OCI-LY3 (cell line): ENCODE results near the gene XRCC3.
"Not testable (repeated sequence)": the region's sequence is repeated elsewhere in the genome, so short reads cannot be mapped to it uniquely, and the experiment has no call there.

Experiments used
- H2AFZ ChIP-seq: fragments of 200-600, 300-600 bp; shearing (Covaris generic); 2 replicates; pipeline ENCODE4 v1.6.0; 2014; ENCODE audit warnings: antibody characterized with exemption, low read depth, low read length
- H3K27ac ChIP-seq: fragments of 200-600, 300-600 bp; sonication (generic); 2 replicates; pipeline ENCODE4 v1.5.1; 2014; ENCODE audit warnings: mild to moderate bottlenecking, low read length, moderate library complexity, mixed read lengths
- H3K27me3 ChIP-seq: fragments of 200-600, 300-600 bp; sonication (generic); 2 replicates; pipeline ENCODE4 v1.6.1; 2014; ENCODE audit warnings: low read depth, low read length, mixed read lengths
- H3K36me3 ChIP-seq: fragments of 200-600, 300-600 bp; sonication (generic); replicated peaks from 2 replicates; pipeline ENCODE3; 2014; ENCODE audit warnings: low read depth, low read length, mixed read lengths
- H3K4me1 ChIP-seq: fragments of 300-600, 200-600 bp; sonication (generic); 2 replicates; pipeline ENCODE4 v1.6.1; 2014; ENCODE audit warnings: low read length, mixed read lengths
- H3K4me2 ChIP-seq: fragments of 200-600, 300-600 bp; sonication (generic); 2 replicates; pipeline ENCODE4 v1.6.1; 2014; ENCODE audit warnings: low read length, mixed read lengths
- H3K4me3 ChIP-seq: fragments of 300-600, 200-600 bp; sonication (generic); 2 replicates; pipeline ENCODE4 v1.5.1; 2014; ENCODE audit warnings: antibody characterized with exemption, mild to moderate bottlenecking, low read length, moderate library complexity
- H3K79me2 ChIP-seq: fragments of 300-600, 200-600 bp; shearing (Covaris generic); 2 replicates; pipeline ENCODE4 v1.6.1; 2014; ENCODE audit warnings: mild to moderate bottlenecking, low read length, mixed read lengths
- H3K9ac ChIP-seq: fragments of 300-600, 200-600 bp; shearing (Covaris generic); 2 replicates; pipeline ENCODE4 v1.6.0; 2014; ENCODE audit warnings: mild to moderate bottlenecking, low read length, moderate library complexity
- H3K9me3 ChIP-seq: fragments of 200-600, 300-600 bp; shearing (Covaris generic); 2 replicates; pipeline ENCODE4 v1.6.1; 2014; ENCODE audit warnings: low read length, mixed read lengths; ENCODE audit not compliant: insufficient read depth
- H4K20me1 ChIP-seq: fragments of 200-600, 300-600 bp; sonication (generic); 2 replicates; pipeline ENCODE4 v1.6.1; 2016; ENCODE audit warnings: low read length, mixed read lengths; ENCODE audit not compliant: insufficient read depth
- CTCF ChIP-seq: fragments of 200-600, 300-600 bp; sonication (generic); IDR thresholded peaks from 2 replicates; pipeline ENCODE4 v1.5.1; 2014; ENCODE audit warnings: antibody characterized with exemption, low read length, low read depth
- EZH2phosphoT487 ChIP-seq: fragments of 200-600 bp; shearing (Covaris generic); IDR thresholded peaks from 2 replicates; pipeline ENCODE4 v1.6.1; 2018; ENCODE audit warnings: antibody characterized with exemption, mixed run types, low read depth

XRCC3 gene

DNA sequence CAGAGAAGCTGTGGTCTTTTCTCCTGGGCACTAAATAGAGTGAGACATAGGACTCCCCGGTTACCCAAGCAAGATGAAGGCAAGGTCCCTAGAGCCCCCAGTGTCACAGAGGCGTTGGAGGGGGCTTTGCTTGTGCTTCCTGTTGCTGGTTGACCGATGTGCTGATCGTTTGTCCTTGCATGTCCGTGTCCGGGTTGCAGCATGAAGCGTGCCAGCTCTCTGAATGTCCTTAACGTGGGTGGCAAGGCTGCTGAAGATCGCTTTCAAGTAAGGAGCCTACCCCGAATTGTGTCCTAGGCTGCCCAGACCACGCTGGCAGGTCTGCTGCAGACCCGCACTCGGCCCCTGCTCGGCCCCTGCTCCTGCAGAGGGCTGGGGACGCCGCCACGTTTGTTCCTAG lies 23.1 kb downstream of the XRCC3 start:
- Histone ChIP-seq H3K27me3 (no peaks in the 10 kb centered on the region), H3K4me3 (no peak overlapping the region), H3K36me3 (peaks cover 43% of the 10 kb centered on the region), H3K4me1 (peaks cover 39% of the 10 kb centered on the region), H2AFZ (no peak overlapping the region), H3K79me2 (peaks cover 5% of the 10 kb centered on the region; the same call in 1 of the 2 replicates), H3K27ac (no peak overlapping the region), H3K4me2 (peak overlapping the region; percentile 31; the same call in 1 of the 2 replicates), H3K9me3 (no peaks in the 10 kb centered on the region), H3K9ac (no peak overlapping the region), H4K20me1 (peaks cover 19% of the 10 kb centered on the region)
- TF ChIP-seq CTCF: no peak
- no peak for TF ChIP-seq EZH2phosphoT487

DNA sequence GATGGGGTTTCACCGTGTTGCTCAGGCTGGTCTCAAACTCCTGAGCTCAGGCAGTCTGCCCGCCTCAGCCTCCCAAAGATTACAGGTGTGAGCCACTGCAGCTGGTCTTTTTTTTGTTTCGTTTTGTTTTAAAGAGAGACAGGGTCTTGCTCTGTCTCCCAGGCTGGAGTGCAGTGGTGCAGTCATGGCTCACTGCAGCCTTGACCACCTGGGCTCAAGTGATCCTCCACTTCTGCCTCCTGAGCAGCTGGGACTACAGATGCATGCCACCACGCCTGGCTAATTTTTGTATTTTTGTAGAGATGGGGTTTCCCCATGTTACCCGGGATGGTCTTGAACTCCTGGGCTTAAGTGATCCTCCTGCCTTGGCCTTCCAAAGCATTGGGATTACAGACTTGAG lies 23.6 kb downstream of the XRCC3 start:
- H3K9me3 ChIP-seq, H3K4me3 ChIP-seq, H3K79me2 ChIP-seq, H3K27me3 ChIP-seq, H2AFZ ChIP-seq, H3K9ac ChIP-seq, H3K27ac ChIP-seq: not testable (repeated sequence)
- H3K4me2 ChIP-seq: peak overlapping the region; percentile 31
- H3K4me1 ChIP-seq: peaks cover 39% of the 10 kb centered on the region
- H4K20me1 ChIP-seq: peaks cover 14% of the 10 kb centered on the region
- peaks cover 44% of the 10 kb centered on the region for H3K36me3 ChIP-seq

GRCh38 chr14:103690332-103690731 lies 24.9 kb downstream of the XRCC3 start:
- Histone ChIP-seq H3K27ac (no peak overlapping the region), H3K9me3 (no peaks in the 10 kb centered on the region), H2AFZ (no peak overlapping the region), H3K9ac (no peak overlapping the region), H4K20me1 (peaks cover 10% of the 10 kb centered on the region), H3K79me2 (peaks cover 5% of the 10 kb centered on the region; the same call in 1 of the 2 replicates), H3K4me2 (peak overlapping the region; percentile 80; the same call in 1 of the 2 replicates), H3K4me1 (peaks cover 39% of the 10 kb centered on the region), H3K27me3 (no peaks in the 10 kb centered on the region), H3K4me3 (no peak overlapping the region), H3K36me3 (peaks cover 54% of the 10 kb centered on the region)
- no peak for TF ChIP-seq EZH2phosphoT487
- no peak for TF ChIP-seq CTCF

DNA sequence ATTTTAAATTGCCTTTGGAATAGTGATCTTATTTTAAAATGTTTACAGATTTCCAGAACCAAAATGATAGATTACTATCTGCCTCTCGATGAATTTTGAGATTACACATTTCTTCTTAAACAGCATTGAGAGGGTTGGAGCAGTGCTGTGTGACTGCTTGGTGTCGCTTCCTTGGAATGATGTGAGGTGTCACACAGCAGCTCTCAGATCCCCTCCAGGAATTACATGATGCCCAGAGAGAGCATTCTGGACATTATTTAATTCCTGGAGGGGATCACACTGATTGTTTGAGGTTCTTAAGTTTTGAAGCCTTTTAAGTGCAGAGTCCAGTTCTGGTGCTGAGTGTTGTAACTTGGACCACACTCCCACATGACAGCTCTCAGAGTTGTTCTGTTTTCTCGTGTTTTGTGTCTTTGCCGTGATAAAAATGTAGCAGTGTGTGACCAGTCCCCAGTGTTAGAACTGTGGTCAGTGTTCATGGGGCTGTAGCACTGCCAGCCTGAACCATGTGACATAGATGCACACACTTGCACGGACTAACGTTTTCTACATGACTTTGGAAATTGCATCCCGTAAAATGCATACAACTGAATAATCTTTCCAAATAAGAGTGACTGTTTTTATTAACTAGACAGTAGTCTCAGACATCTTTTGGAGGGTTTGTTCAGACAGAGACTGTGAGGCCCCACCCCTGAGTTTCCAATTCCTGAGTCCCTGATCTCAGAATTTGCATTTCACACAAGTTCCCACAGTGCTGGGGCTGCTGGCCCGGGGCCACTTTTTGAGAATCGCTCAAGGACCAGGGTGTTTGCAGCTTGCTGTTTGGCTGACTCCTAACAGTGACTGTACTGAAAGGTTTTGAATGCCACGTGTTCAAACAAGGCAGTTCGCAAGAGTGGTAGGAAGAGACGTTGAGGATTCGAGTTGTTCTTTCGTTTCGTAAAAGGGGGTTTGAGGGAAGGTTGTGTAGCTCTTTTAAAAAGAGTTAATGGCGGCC lies 26.0 kb downstream of the XRCC3 start:
- Histone ChIP-seq H2AFZ (no peak overlapping the region), H3K4me3 (peak overlapping the region; percentile 63), H4K20me1 (peaks cover 10% of the 10 kb centered on the region), H3K27ac (peak overlapping the region; percentile 44), H3K36me3 (peaks cover 54% of the 10 kb centered on the region), H3K27me3 (no peaks in the 10 kb centered on the region), H3K9me3 (no peaks in the 10 kb centered on the region), H3K79me2 (peaks cover 5% of the 10 kb centered on the region; the same call in 1 of the 2 replicates), H3K4me1 (peaks cover 39% of the 10 kb centered on the region), H3K9ac (peak overlapping the region; percentile 34; the same call in 1 of the 2 replicates), H3K4me2 (peak overlapping the region; percentile 80)
- no peak for TF ChIP-seq CTCF
- no peak for TF ChIP-seq EZH2phosphoT487
